Neural progenitor cell (in vitro differentiated cells): ENCODE results near the gene RNF166.

ENCODE experiments used
- EZH2 ChIP-seq: fragments of 200-600 bp; sonication (generic); IDR thresholded peaks from 2 replicates; pipeline ENCODE4 v1.6.1; 2017; ENCODE audit warnings: antibody characterized with exemption, mild to moderate bottlenecking, moderate library complexity
- EZH2phosphoT487 ChIP-seq: fragments of 200-600 bp; sonication (generic); IDR thresholded peaks from 2 replicates; pipeline ENCODE4 v1.6.1; 2017; ENCODE audit warnings: antibody characterized with exemption
- TF ChIP-seq, protein P1 (sequence below): fragments of 200-600 bp; sonication (generic); IDR thresholded peaks from 2 replicates; pipeline ENCODE4 v1.5.1; 2017; ENCODE audit warnings: antibody characterized with exemption, mild to moderate bottlenecking

GRCh38 chr16:88685156-88686061 lies 20.8 kb downstream of the RNF166 start:
- TF ChIP-seq, protein P1, sequence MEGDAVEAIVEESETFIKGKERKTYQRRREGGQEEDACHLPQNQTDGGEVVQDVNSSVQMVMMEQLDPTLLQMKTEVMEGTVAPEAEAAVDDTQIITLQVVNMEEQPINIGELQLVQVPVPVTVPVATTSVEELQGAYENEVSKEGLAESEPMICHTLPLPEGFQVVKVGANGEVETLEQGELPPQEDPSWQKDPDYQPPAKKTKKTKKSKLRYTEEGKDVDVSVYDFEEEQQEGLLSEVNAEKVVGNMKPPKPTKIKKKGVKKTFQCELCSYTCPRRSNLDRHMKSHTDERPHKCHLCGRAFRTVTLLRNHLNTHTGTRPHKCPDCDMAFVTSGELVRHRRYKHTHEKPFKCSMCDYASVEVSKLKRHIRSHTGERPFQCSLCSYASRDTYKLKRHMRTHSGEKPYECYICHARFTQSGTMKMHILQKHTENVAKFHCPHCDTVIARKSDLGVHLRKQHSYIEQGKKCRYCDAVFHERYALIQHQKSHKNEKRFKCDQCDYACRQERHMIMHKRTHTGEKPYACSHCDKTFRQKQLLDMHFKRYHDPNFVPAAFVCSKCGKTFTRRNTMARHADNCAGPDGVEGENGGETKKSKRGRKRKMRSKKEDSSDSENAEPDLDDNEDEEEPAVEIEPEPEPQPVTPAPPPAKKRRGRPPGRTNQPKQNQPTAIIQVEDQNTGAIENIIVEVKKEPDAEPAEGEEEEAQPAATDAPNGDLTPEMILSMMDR = peak; percentile 70
- no peak for TF ChIP-seq EZH2phosphoT487
- peak; percentile 25 for TF ChIP-seq EZH2
